DMS 273 (cell line): ENCODE results near the gene ZNF462.

ENCODE experiments used
- DNase-seq: peaks from one replicate; lab custom pipeline; 2025; ENCODE audit not compliant: unreplicated experiment; lab: John Stamatoyannopoulos, UW

ZNF462 gene

GRCh38 chr9:106956971-106957370 lies 94.0 kb downstream of the ZNF462 start:
- DNase-seq, result no peak

GRCh38 chr9:106958955-106959657 lies 96.1 kb downstream of the ZNF462 start:
- DNase-seq, result no peak

GRCh38 chr9:106960258-106960657 lies 97.3 kb downstream of the ZNF462 start:
- no peak for DNase-seq

GRCh38 chr9:106961623-106962022 lies 98.7 kb downstream of the ZNF462 start:
- DNase-seq, result no peak

GRCh38 chr9:106962122-106962521 lies 99.2 kb downstream of the ZNF462 start:
- no peak for DNase-seq

- DNase-seq, result no peak
Observed at GRCh38 chr9:106962615-106963363, 99.8 kb downstream of the ZNF462 start.

- no peak for DNase-seq
Observed at GRCh38 chr9:106963684-106964083, 100.7 kb downstream of the ZNF462 start.

- DNase-seq, result no peak
Observed at GRCh38 chr9:106964329-106964728, 101.4 kb downstream of the ZNF462 start.

- no peak for DNase-seq
Observed at GRCh38 chr9:106964822-106965525, 102.0 kb downstream of the ZNF462 start.

- DNase-seq, result no peak
Observed at GRCh38 chr9:106966481-106966880, 103.5 kb downstream of the ZNF462 start.

GRCh38 chr9:106969696-106970095 lies 106.7 kb downstream of the ZNF462 start:
- no peak for DNase-seq

GRCh38 chr9:106970219-106970975 lies 107.4 kb downstream of the ZNF462 start:
- no peak for DNase-seq

GRCh38 chr9:106970976-106971457 lies 108.1 kb downstream of the ZNF462 start:
- no peak for DNase-seq

GRCh38 chr9:106972082-106972481 lies 109.1 kb downstream of the ZNF462 start:
- no peak for DNase-seq

GRCh38 chr9:106974341-106974740 lies 111.4 kb downstream of the ZNF462 start:
- DNase-seq, result no peak

GRCh38 chr9:106976772-106977171 lies 113.8 kb downstream of the ZNF462 start:
- no peak for DNase-seq

GRCh38 chr9:106980551-106981101 lies 117.7 kb downstream of the ZNF462 start:
- no peak for DNase-seq

GRCh38 chr9:106981396-106982287 lies 118.7 kb downstream of the ZNF462 start:
- no peak for DNase-seq

- no peak for DNase-seq
Observed at GRCh38 chr9:106982636-106983035, 119.7 kb downstream of the ZNF462 start.

- DNase-seq, result no peak
Observed at GRCh38 chr9:106983346-106983745, 120.4 kb downstream of the ZNF462 start.
